IMR-90 (cell line): ENCODE measurements around the gene STARD3. TPM values are rescaled to one million over a fixed set of nuclear protein-coding genes. Genes with fewer than 3 reads are reported as not detected.

Source experiments
- ATAC-seq: fragments of 200-7000 bp; cut with Tn5 transposase; 2 replicates; pipeline ENCODE4 v1.9.1; 2020; ENCODE audit warnings: low read depth, mild to moderate bottlenecking, moderate library complexity
- BruUV-seq: library from RNA; stranded (reverse); fragments of 400-500 nt; replicated peaks from 2 replicates; lab custom pipeline; 2021; lab: Mats Ljungman, UMichigan
- CTCF ChIA-PET: fragments of 300-600 bp; formaldehyde crosslinking; extraction: SDS; loops from one replicate; lab custom pipeline; 2021; ENCODE audit warnings: antibody characterized with exemption; lab: Yijun Ruan, JAX
- POLR2A ChIA-PET: fragments of 300-600 bp; sonication (Branson Sonifier 250); formaldehyde crosslinking; loops from one replicate; lab custom pipeline; 2022; ENCODE audit warnings: antibody characterized with exemption; ENCODE audit not compliant: unreplicated experiment; lab: Charles Lee
- DNase-seq: peaks from one replicate; pipeline ENCODE4 v3.0.0; 2013
- H2AFZ ChIP-seq: replicated peaks from 2 replicates; pipeline ENCODE3; 2013; ENCODE audit warnings: low read length, mild to moderate bottlenecking; ENCODE audit not compliant: poor library complexity
- H2AK5ac ChIP-seq: 2 replicates; pipeline ENCODE4 v1.6.1; 2013; ENCODE audit warnings: low read depth, low read length, inconsistent platforms
- H2AK9ac ChIP-seq: replicated peaks from 2 replicates; pipeline ENCODE3; 2013; ENCODE audit warnings: mild to moderate bottlenecking, low read depth, low read length, moderate library complexity; ENCODE audit not compliant: poor library complexity
- H2BK120ac ChIP-seq: 2 replicates; pipeline ENCODE4 v1.6.1; 2013; ENCODE audit warnings: low read depth, low read length, inconsistent platforms
- H2BK15ac ChIP-seq: 3 replicates; pipeline ENCODE4 v1.6.1; 2013; ENCODE audit warnings: low read depth, low read length, inconsistent platforms
- H2BK20ac ChIP-seq: 2 replicates; pipeline ENCODE4 v1.6.1; 2013; ENCODE audit warnings: low read depth, mild to moderate bottlenecking, inconsistent platforms, low read length, moderate library complexity
- H2BK5ac ChIP-seq: 2 replicates; pipeline ENCODE4 v1.6.1; 2013; ENCODE audit warnings: mild to moderate bottlenecking, low read depth, low read length, inconsistent platforms; ENCODE audit not compliant: poor library complexity, severe bottlenecking
- H3K14ac ChIP-seq: replicated peaks from 2 replicates; pipeline ENCODE4 v1.6.1; 2013; ENCODE audit warnings: low read depth, low read length, inconsistent platforms
- H3K18ac ChIP-seq: 2 replicates; pipeline ENCODE4 v1.6.1; 2013; ENCODE audit warnings: low read depth, low read length, control low read depth
- H3K23ac ChIP-seq: 2 replicates; pipeline ENCODE4 v1.6.1; 2013; ENCODE audit warnings: low read depth, low read length, inconsistent platforms
- H3K27ac ChIP-seq: 2 replicates; pipeline ENCODE4 v1.5.1; 2013; ENCODE audit warnings: mild to moderate bottlenecking, control low read depth, low read length; ENCODE audit not compliant: insufficient read depth
- H3K27me3 ChIP-seq: 2 replicates; pipeline ENCODE4 v1.6.1; 2013; ENCODE audit warnings: low read length; ENCODE audit not compliant: control insufficient read depth, insufficient read depth
- H3K36me3 ChIP-seq: 2 replicates; pipeline ENCODE4 v1.6.1; 2013; ENCODE audit warnings: low read length, mixed read lengths; ENCODE audit not compliant: control insufficient read depth, insufficient read depth
- H3K4ac ChIP-seq: 2 replicates; pipeline ENCODE4 v1.6.1; 2013; ENCODE audit warnings: low read depth, low read length, inconsistent platforms
- H3K4me1 ChIP-seq: 2 replicates; pipeline ENCODE4 v1.6.1; 2013; ENCODE audit warnings: low read length, mixed read lengths; ENCODE audit not compliant: control insufficient read depth, insufficient read depth
- H3K4me2 ChIP-seq: 2 replicates; pipeline ENCODE4 v1.6.1; 2013; ENCODE audit warnings: low read depth, mild to moderate bottlenecking, control low read depth, low read length, moderate library complexity
- H3K4me3 ChIP-seq: 2 replicates; pipeline ENCODE4 v1.5.1; 2013; ENCODE audit warnings: low read depth, mild to moderate bottlenecking, control low read depth, low read length, moderate library complexity; ENCODE audit not compliant: insufficient read depth
- H3K56ac ChIP-seq: 2 replicates; pipeline ENCODE4 v1.6.1; 2013; ENCODE audit warnings: low read length, inconsistent platforms; ENCODE audit not compliant: insufficient read depth; ENCODE audit errors: extremely low read depth
- H3K79me1 ChIP-seq, 2 experiments: 2 replicates each; pipeline ENCODE4 v1.6.1; 2013; ENCODE audit warnings: low read length in 2 of 2, inconsistent platforms in 1 of 2, low read depth in 1 of 2
- H3K9ac ChIP-seq: 2 replicates; pipeline ENCODE4 v1.6.1; 2013; ENCODE audit warnings: low read depth, low read length, control low read depth
- H3K9me1 ChIP-seq: 2 replicates; pipeline ENCODE4 v1.6.1; 2013; ENCODE audit warnings: low read length, inconsistent platforms; ENCODE audit not compliant: insufficient read depth
- H3K9me3 ChIP-seq: 2 replicates; pipeline ENCODE4 v1.6.1; 2013; ENCODE audit warnings: low read length; ENCODE audit not compliant: control insufficient read depth, insufficient read depth
- H4K20me1 ChIP-seq: 2 replicates; pipeline ENCODE4 v1.6.1; 2013; ENCODE audit warnings: low read length, inconsistent platforms; ENCODE audit not compliant: insufficient read depth
- H4K5ac ChIP-seq: 2 replicates; pipeline ENCODE4 v1.6.1; 2013; ENCODE audit warnings: mild to moderate bottlenecking, low read depth, low read length, control low read depth
- H4K8ac ChIP-seq, 2 experiments: 2 replicates each; pipeline ENCODE4 v1.6.1; 2013; ENCODE audit warnings: low read depth in 2 of 2, low read length in 2 of 2, control low read depth in 1 of 2, inconsistent platforms in 1 of 2
- H4K91ac ChIP-seq: 2 replicates; pipeline ENCODE4 v1.6.1; 2013; ENCODE audit warnings: low read depth, low read length, inconsistent platforms; ENCODE audit not compliant: insufficient read depth
- CEBPB ChIP-seq: IDR thresholded peaks from 2 replicates; pipeline ENCODE4 v1.6.1; 2012; ENCODE audit warnings: low read depth, low read length, improper control_type of control experiment
- CTCF ChIP-seq: conservative IDR thresholded peaks from 2 replicates; pipeline ENCODE4 v1.5.1; 2012; ENCODE audit warnings: mild to moderate bottlenecking, low read depth, low read length, improper control_type of control experiment
- FOS ChIP-seq: fragments of 150-350 bp; IDR thresholded peaks from 2 replicates; pipeline ENCODE4 v1.6.1; 2016; ENCODE audit warnings: low read depth, low read length
- MAFK ChIP-seq: IDR thresholded peaks from 2 replicates; pipeline ENCODE4 v1.6.1; 2012; ENCODE audit warnings: low read depth, low read length, improper control_type of control experiment
- MAZ ChIP-seq: IDR thresholded peaks from 2 replicates; pipeline ENCODE4 v1.6.1; 2012; ENCODE audit warnings: low read depth, mild to moderate bottlenecking, low read length, improper control_type of control experiment, moderate library complexity, borderline replicate concordance
- MXI1 ChIP-seq: IDR thresholded peaks from 2 replicates; pipeline ENCODE4 v1.6.1; 2012; ENCODE audit warnings: low read depth, mild to moderate bottlenecking, low read length, moderate library complexity, borderline replicate concordance
- NFE2L2 ChIP-seq: fragments of 150-350 bp; IDR thresholded peaks from 2 replicates; pipeline ENCODE4 v1.6.1; 2016; ENCODE audit warnings: low read depth, mild to moderate bottlenecking, low read length
- RAD21 ChIP-seq: IDR thresholded peaks from 2 replicates; pipeline ENCODE4 v1.6.1; 2012; ENCODE audit warnings: low read length, improper control_type of control experiment
- RFX5 ChIP-seq: IDR thresholded peaks from 2 replicates; pipeline ENCODE4 v1.8.0; 2012; ENCODE audit warnings: low read depth, mild to moderate bottlenecking, low read length, moderate library complexity
- WGBS, 2 experiments: methylation state at CpG; one replicate each; pipeline versions ENCODE4 v1.1.5 to v1.1.7; 2013; ENCODE audit warnings: missing lambda C conversion rate in 2 of 2; ENCODE audit not compliant: insufficient read length in 1 of 2; ENCODE audit errors: extremely low coverage in 2 of 2; 5-methylcytosine and 5-hydroxymethylcytosine counted together
- dilution Hi-C: fragments of 300-500 bp; cut with HindIII; formaldehyde crosslinking; loops from one replicate; pipeline ENCODE4 v1.14.3; 2018; ENCODE audit warnings: low sequenced_read_pairs; ENCODE audit not compliant: unreplicated experiment
- in situ Hi-C: fragments of 300-500 bp; cut with MboI; formaldehyde crosslinking; loops from 3 replicates; pipeline ENCODE4 v1.14.3; 2019; ENCODE audit warnings: low sequenced_read_pairs, inconsistent platforms, mixed read lengths
- intact Hi-C: fragments of 100-400 bp; cut with micrococcal nuclease; formaldehyde crosslinking; loops from 2 replicates; pipeline ENCODE4 v1.10.0; 2022
- polyA plus RNA-seq, 3 experiments: library from polyadenylated mRNA; depleted of rRNA; stranded (reverse); fragments of >200 nt; gene quantifications; 2 replicates each; pipeline ENCODE4 v1.2.3, GENCODE V29; 2012; ENCODE audit warnings: low replicate concordance in 1 of 3
- total RNA-seq: library from RNA; depleted of rRNA; stranded (reverse); fragments of >200 nt; gene quantifications from 2 replicates; pipeline ENCODE4 v1.2.3, GENCODE V29; 2012

The STARD3 gene
- total and polyA plus RNA-seq, 2 of the 4 experiments (the other 2 are of a cell fraction) = 8.1 to 50.4 TPM

DNA sequence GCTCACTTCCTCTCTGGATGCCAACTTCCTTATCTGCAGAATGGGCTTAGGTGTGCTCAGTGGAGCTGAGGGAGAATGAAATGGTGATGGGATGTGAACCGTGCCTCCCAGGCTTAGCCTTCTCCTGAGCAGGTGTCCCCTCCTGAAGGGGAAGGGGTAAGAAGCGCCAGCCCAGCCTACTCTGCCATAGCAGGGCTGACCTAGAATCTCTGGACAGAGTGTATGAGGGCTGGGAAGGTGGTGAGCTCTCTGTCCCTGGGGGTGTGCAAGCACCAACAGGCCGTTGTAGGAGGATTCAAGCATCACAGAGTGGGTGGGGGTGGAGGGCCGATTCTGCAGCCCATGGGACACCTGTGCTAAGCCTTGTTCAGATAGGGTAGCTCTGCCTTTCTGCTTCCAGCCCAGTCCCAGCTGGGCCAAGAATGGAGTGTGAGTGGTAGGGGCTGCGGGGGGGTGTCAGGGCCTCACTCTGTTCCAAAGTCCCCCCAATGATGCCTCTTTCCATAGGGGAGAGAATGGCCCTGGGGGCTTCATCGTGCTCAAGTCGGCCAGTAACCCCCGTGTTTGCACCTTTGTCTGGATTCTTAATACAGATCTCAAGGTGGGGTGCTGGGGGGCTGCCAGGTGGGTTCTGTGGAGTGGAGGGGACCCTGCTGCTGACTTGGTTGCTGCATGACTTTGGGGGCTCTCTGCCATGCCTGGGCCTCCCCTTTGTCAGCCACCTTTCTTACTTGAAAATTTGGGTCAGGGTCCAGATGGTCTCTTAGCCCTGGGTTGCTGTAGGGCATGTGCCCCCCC is 25.0 kb downstream of the STARD3 start:
- POLR2A ChIA-PET = no interaction called here
- intact Hi-C loops = no loop called here

More for the DNA sequence above, 25.0 kb downstream of the STARD3 start:
- Histone ChIP-seq H4K8ac (no peak overlapping the region), H2AFZ (no peak overlapping the region), H2BK20ac (no peak overlapping the region), H4K91ac (no peak overlapping the region), H2BK5ac (no peak overlapping the region), H3K4me2 (no peak overlapping the region), H3K56ac (no peak overlapping the region), H2BK120ac (no peak overlapping the region), H3K4ac (no peak overlapping the region), H3K23ac (no peak overlapping the region), H2AK9ac (no peak overlapping the region), H3K79me1 (no peaks in the 10 kb centered on the region), H3K18ac (no peak overlapping the region), H3K9me1 (no peaks in the 10 kb centered on the region), H3K9ac (no peak overlapping the region), H2BK15ac (no peak overlapping the region), H2AK5ac (no peak overlapping the region), H4K20me1 (no peaks in the 10 kb centered on the region; the same call in none of the 2 replicates), H4K5ac (no peak overlapping the region), H3K4me3 (no peak overlapping the region), H3K36me3 (peaks cover 37% of the 10 kb centered on the region), H3K27ac (no peak overlapping the region), H3K27me3 (peaks cover 6% of the 10 kb centered on the region; the same call in 1 of the 2 replicates), H3K14ac (no peak overlapping the region), H3K4me1 (peaks cover 4% of the 10 kb centered on the region; the same call in 1 of the 2 replicates), H3K9me3 (no peaks in the 10 kb centered on the region)
- no peak for ATAC-seq
- DNase-seq = no peak
- CTCF ChIA-PET = no interaction called here
- in situ Hi-C loops (no loop called here), dilution Hi-C loops (no loop called here)
- TF ChIP-seq NFE2L2 = no peak
- no peak for TF ChIP-seq CEBPB
- TF ChIP-seq RAD21 = no peak
- no peak for TF ChIP-seq MAFK
- no peak for TF ChIP-seq MAZ
- TF ChIP-seq MXI1 = no peak
- no peak for TF ChIP-seq RFX5
- TF ChIP-seq CTCF = no peak
- TF ChIP-seq FOS = no peak
- WGBS, 2 experiments = 100% methylated on average over 1 of the region's 8 CpGs; no CpG with 5 or more reads in 1 of the 2 experiments
- BruUV-seq = no TSS peak
